Choroid plexus epithelial cell (primary cell): Measurements from ENCODE around the gene SLC6A3.

Source experiments
- DNase-seq: peaks from one replicate; pipeline ENCODE4 v3.0.0-alpha.2; 2010; ENCODE audit warnings: low read depth
- H3K4me3 ChIP-seq: 2 replicates; pipeline ENCODE4 v1.5.1; 2011; ENCODE audit warnings: low read depth, mild to moderate bottlenecking, control low read depth, low read length, moderate library complexity
- TF ChIP-seq, protein P1 (sequence below): conservative IDR thresholded peaks from 2 replicates; pipeline ENCODE4 v1.5.1; 2011; ENCODE audit warnings: low read depth, mild to moderate bottlenecking, control low read depth, inconsistent platforms, low read length, moderate library complexity

Gene SLC6A3

DNA sequence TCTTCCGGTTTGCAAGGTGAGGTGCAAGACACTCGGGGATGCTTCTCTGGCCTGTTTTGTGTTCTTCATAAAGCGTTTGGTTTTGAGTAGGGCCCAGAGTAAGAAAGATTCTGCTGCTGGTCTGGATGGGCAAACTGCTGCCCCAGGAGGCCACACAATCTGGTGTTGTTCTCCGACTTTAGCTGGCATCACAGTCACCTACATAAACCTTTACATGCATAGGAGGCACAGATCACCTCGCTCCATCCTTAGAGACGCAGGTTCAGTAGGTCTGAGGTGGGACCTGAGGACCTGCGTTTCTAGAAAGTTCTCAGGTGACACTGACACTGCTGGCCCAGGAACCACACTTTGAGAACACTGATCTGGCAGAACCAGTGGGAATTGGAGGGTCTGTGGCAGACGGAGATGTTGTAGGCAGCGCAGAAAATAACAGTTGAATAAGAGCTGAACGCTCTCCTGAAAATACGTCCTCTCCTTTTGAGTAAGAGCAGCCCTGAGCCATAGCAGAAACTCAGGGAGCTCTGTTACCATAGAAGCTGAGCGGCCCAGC, 3.9 kb upstream of the SLC6A3 start:
- no peak overlapping the region for H3K4me3 ChIP-seq
- TF ChIP-seq, protein P1, sequence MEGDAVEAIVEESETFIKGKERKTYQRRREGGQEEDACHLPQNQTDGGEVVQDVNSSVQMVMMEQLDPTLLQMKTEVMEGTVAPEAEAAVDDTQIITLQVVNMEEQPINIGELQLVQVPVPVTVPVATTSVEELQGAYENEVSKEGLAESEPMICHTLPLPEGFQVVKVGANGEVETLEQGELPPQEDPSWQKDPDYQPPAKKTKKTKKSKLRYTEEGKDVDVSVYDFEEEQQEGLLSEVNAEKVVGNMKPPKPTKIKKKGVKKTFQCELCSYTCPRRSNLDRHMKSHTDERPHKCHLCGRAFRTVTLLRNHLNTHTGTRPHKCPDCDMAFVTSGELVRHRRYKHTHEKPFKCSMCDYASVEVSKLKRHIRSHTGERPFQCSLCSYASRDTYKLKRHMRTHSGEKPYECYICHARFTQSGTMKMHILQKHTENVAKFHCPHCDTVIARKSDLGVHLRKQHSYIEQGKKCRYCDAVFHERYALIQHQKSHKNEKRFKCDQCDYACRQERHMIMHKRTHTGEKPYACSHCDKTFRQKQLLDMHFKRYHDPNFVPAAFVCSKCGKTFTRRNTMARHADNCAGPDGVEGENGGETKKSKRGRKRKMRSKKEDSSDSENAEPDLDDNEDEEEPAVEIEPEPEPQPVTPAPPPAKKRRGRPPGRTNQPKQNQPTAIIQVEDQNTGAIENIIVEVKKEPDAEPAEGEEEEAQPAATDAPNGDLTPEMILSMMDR: no peak
- no peak for DNase-seq

DNA sequence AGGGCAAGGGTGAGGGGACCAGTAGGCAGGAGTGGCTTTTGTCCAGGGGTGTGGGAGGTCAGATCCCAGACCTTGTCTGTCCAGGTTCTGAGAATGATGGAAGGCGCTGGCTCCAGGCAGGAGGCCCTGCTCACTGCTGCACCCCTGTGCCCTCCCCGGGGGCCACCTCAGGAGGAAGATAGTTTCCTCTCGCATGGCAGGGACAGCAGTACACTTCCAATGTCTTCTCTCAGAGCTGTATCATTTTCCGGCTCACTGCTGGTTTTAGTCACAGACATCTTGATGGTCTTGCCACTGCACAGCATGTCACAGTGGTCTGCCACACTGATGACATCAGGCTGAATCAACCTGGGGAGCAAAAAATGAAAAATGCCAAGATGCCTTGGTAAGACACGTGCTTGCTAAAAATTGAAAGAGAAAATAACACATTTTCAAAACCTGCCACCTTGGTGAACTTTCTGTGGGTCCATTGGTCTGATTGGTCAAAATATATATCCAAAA, 3.3 kb upstream of the SLC6A3 start:
- H3K4me3 ChIP-seq: no peak overlapping the region
- DNase-seq: no peak
- TF ChIP-seq, protein P1: no peak

DNA sequence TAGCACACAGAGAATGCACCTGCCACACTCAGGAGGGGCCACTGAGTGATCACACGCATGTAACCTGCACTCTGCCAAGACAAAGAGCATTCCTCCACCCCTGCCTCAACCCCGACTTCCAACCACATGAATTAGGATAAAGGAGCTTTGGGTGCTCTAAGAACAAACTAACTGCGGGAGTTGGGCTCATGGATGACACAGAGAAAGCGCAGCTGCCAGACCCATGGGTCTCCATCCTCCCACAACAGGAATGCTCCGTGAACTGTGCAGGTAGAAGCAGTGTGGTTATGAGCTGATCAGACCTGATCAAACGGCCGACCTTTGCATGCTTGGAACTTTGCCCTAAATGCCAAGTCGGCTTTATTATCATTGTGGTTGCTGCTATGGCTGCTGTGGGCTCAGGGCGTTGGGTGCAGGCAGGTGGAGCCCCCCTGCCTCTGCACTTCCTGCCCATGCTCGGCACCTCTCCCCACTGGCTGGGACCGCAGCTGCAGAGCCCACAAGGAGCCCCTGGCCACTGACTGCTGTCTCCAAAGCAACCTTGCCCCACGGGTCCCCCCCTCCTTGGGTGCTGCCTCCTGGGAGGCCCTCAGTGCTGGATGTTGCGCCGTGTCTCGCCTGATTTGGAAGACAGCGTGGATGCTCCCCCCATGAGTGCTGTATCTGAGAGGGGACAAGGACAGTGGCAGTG, 2.6 kb upstream of the SLC6A3 start:
- no peak for DNase-seq
- TF ChIP-seq, protein P1: no peak
- H3K4me3 ChIP-seq: no peak overlapping the region

DNA sequence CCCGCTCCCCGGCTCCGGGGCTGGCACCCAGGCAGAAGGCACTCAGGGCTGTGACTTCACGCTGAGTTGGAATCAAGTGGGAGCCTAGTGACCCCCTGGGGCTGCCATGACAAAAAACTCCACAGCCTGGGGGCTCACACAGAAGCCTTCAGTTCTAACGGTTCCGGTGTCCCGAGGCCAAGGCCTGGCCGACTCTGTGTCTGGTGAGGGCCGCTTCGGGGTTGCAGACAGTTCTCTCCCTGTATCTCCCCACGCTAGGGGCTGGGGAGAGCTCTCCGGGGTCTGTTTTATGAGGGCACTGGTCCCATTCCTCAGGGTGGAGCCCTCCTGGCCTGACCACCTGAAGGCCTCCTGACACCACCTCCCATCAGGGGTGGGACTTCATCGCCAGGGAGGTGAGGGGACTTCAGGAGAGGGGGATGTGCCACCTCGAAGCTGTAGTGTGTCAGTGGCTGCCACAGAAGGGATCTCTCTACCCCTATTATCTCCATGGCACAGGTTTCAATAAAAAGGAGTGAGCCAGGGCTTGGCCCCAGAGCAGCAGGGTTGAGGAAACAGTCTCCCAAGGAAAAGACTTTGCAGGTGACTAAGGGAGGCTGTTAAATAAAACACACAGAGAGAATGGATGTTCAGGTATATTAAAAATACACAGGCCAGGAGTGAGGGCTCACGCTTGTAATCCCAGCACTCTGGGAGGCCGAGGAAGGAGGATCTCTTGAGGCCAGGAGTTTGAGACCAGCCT, 1.5 kb upstream of the SLC6A3 start:
- no peak overlapping the region for H3K4me3 ChIP-seq
- no peak for DNase-seq
- TF ChIP-seq, protein P1: no peak

DNA sequence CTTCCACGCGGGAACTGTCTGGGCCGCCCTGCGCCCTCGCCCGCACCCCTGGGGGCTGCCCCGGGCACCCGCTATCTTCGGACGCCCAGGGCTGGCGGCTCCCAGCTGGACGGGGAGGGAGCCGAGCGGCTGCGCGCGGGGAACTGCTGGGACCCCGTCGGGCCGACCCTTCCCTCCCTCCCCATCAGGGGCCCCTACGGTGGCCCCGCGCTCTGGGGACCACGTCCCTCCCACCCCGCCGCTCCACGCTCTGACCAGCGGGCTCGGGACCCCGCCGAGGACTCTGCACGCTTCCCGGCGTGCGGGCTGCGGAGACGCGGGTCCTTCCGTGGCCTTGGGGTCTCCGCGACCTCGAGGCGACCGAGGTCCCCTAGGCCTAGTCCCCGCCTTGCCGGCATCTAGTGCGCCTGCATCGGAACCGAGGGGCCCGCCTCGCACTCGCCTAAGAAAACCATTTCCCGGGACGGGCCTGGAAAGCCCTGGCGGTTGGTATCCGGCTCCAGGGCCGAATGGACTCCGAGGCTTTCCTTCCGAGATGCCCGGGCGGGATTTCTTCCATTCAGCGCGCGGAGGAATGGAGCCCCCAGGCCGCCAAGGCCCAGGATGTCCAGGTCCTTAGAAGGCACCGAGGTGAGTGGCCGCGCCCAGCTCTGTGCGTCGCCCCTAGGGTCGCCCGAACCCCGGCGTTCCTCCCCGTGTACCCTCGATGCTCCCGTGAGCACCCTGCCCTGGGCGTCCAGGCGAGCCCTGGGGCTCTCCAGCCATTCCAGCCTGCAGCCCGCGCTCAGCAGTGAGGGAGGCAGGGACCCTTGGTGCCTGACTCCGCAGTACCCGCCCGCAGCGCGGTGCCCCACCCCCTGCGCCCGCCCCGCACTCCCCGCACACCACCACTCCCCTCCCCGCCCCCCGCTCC, 705 bp upstream of the SLC6A3 start:
- H3K4me3 ChIP-seq: no peak overlapping the region
- DNase-seq: peak; percentile 4
- TF ChIP-seq, protein P1: no peak

DNA sequence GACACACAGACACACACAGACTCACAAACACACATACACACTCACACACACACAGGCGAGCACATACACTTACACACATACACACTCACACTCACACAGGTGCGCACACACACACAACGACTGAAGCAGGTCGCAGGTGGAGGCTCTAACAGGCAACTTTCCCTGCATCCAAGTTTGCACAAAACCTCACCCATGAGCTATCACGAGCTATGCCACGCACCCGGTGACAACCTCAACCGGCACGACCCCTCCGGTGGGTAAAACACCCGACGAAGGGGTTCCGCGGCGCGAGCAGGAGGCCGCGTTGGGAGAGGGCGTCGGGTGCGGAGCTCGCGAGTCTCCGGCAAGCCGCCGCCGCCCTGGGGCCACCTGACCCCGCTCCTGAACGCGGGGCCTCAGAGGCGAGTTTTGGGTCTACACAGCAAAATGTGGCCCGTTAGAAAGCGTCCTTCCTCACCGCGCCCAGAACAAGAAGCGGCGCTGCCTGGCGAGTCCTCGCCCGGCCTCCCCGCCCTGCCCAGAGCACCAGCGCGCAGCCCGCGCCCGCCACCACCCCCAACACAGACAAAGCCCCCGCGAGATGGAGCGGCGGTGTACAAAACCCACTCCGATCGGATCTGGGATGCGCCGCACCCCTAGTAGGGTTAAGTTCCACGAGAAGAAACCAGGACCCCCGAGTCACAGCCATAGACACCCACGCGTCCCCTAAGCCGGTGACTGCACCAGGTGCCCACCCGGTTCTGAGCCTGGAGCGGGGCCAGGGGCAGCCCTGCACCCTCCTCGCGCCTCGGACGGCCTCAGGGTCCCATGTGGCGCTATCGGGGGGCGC, 665 bp downstream of the SLC6A3 start:
- TF ChIP-seq, protein P1: no peak
- DNase-seq: no peak
- no peak overlapping the region for H3K4me3 ChIP-seq
